Tibial nerve (tissue), 4 donors: ENCODE data around the gene RNF126. TPM values are rescaled to one million over a fixed set of nuclear protein-coding genes. Genes with fewer than 3 reads are reported as not detected.
A peak's percentile ranks its signal among the peaks of the same experiment; 100 is the strongest.

Experiments used
- DNase-seq, 2 donors: peaks; one replicate each; pipeline ENCODE4 v3.0.0-alpha.2; 2019; ENCODE audit warnings: low spot score in 2 of 2
- H3K27ac ChIP-seq, 4 donors: fragments of 200-600 bp; sonication (generic) in 3 of 4; one replicate each; pipeline ENCODE4 v1.5.1; 2017 to 2019; ENCODE audit warnings: mild to moderate bottlenecking in 1 of 4
- H3K27me3 ChIP-seq, 2 donors: fragments of 200-600 bp; sonication (generic) in 1 of 2; one replicate each; pipeline versions ENCODE4 v1.5.1 to v1.6.0; 2017 to 2019
- H3K36me3 ChIP-seq, 3 donors: fragments of 200-600 bp; sonication (generic); one replicate each; pipeline ENCODE4 v1.5.1; 2018 to 2019
- H3K4me1 ChIP-seq, 4 donors: fragments of 200-600 bp; sonication (generic) in 3 of 4; one replicate each; pipeline ENCODE4 v1.5.1; 2017 to 2019
- H3K4me3 ChIP-seq, 4 donors: fragments of 200-600 bp; sonication (generic) in 3 of 4; one replicate each; pipeline ENCODE4 v1.5.1; 2017 to 2019; ENCODE audit warnings: mild to moderate bottlenecking in 1 of 4, moderate library complexity in 1 of 4
- H3K9me3 ChIP-seq, 4 donors: fragments of 200-600 bp; sonication (generic) in 3 of 4; one replicate each; pipeline ENCODE4 v1.5.1; 2017 to 2019
- EP300 ChIP-seq, 2 donors: sonication (generic); formaldehyde crosslinking; IDR thresholded peaks; one replicate each; pipeline ENCODE4 v1.6.1; 2017; ENCODE audit warnings: antibody characterized with exemption in 2 of 2, mild to moderate bottlenecking in 1 of 2
- POLR2A ChIP-seq, 2 donors: fragments of 450-650 bp; IDR thresholded peaks; one replicate each; pipeline ENCODE4 v1.6.1; 2017; ENCODE audit warnings: antibody characterized with exemption in 2 of 2, mild to moderate bottlenecking in 2 of 2, moderate library complexity in 2 of 2
- WGBS, 2 donors: methylation state at CpG; one replicate each; pipeline ENCODE4 v1.1.5; 2018; 5-methylcytosine and 5-hydroxymethylcytosine counted together
- total RNA-seq, 4 donors: library from RNA; depleted of rRNA; stranded (reverse); fragments of >200 nt; gene quantifications; one replicate each; pipeline ENCODE4 v1.1.0, GENCODE V29; 2016
- TF ChIP-seq, protein P1 (sequence below), 5 experiments: fragments of 200-600 bp in 3 of 5; fragments of 450-650 bp in 2 of 5; sonication (generic) in 3 of 5; IDR thresholded peaks; one replicate each; pipeline ENCODE4 v1.5.1; 2016 to 2019; ENCODE audit warnings: antibody characterized with exemption in 5 of 5, mild to moderate bottlenecking in 3 of 5, moderate library complexity in 2 of 5

Gene RNF126
- total RNA-seq, 4 donors from 2014 or later: 38.0 to 90.9 (median 55.3) TPM

GRCh38 chr19:645912-646778 lies 16.9 kb downstream of the RNF126 start:
- H3K27me3 ChIP-seq: no peaks in the 10 kb centered on the region
- no peak for DNase-seq
- TF ChIP-seq EP300 (IDR thresholded peaks at IDR 0.05): no peak
- TF ChIP-seq, protein P1, sequence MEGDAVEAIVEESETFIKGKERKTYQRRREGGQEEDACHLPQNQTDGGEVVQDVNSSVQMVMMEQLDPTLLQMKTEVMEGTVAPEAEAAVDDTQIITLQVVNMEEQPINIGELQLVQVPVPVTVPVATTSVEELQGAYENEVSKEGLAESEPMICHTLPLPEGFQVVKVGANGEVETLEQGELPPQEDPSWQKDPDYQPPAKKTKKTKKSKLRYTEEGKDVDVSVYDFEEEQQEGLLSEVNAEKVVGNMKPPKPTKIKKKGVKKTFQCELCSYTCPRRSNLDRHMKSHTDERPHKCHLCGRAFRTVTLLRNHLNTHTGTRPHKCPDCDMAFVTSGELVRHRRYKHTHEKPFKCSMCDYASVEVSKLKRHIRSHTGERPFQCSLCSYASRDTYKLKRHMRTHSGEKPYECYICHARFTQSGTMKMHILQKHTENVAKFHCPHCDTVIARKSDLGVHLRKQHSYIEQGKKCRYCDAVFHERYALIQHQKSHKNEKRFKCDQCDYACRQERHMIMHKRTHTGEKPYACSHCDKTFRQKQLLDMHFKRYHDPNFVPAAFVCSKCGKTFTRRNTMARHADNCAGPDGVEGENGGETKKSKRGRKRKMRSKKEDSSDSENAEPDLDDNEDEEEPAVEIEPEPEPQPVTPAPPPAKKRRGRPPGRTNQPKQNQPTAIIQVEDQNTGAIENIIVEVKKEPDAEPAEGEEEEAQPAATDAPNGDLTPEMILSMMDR (IDR thresholded peaks at IDR 0.05): no peak
- no peak for TF ChIP-seq POLR2A (IDR thresholded peaks at IDR 0.05)
- H3K27ac ChIP-seq: no peak overlapping the region
- peaks cover 0 to 80% (median 33%) of the 10 kb centered on the region in 3 donors for H3K36me3 ChIP-seq
- no peaks in the 10 kb centered on the region for H3K4me1 ChIP-seq
- no peak overlapping the region for H3K4me3 ChIP-seq
- H3K9me3 ChIP-seq: no peaks in the 10 kb centered on the region
- WGBS, 2 donors: 89 to 92% methylated on average over 51 to 62 of the region's 62 CpGs

- Histone ChIP-seq H3K27ac (peak overlapping the region in 1 of 4 donors; percentile 6), H3K27me3 (no peaks in the 10 kb centered on the region), H3K36me3 (peaks cover 0 to 67% (median 28%) of the 10 kb centered on the region in 3 donors), H3K4me1 (peaks cover 0 to 6% (median 2%) of the 10 kb centered on the region in 4 donors), H3K4me3 (no peak overlapping the region), H3K9me3 (no peaks in the 10 kb centered on the region)
- no peak for DNase-seq
- 86% methylated on average over 12 of the region's 14 CpGs; no CpG with 5 or more reads in 1 of the 2 donors for WGBS, 2 donors
- TF ChIP-seq, protein P1 (IDR thresholded peaks at IDR 0.05): no peak
- TF ChIP-seq EP300 (IDR thresholded peaks at IDR 0.05) (no peak), POLR2A (IDR thresholded peaks at IDR 0.05) (no peak)
Measured at GRCh38 chr19:644789-645188, 18.2 kb downstream of the RNF126 start.

DNA sequence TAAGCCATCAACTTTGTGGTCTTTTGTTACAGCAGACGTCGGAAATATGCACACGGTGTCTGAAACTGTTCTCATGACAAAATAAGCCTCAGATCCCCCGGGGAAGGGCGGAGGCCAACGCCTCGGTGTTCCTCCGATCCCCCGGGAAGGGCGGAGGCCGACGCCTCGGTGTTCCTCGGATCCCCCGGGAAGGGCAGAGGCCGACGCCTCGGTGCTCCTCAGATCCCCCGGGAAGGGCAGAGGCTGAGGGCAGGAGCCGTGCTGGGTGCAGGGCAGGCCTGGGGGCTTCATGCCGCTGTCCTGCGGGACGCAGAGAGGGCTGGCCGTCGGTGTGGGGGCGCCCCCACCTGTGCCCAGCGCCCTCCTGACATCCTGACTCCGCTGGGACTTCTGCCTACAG lies 18.7 kb downstream of the RNF126 start:
- H3K9me3 ChIP-seq: no peaks in the 10 kb centered on the region
- H3K27ac ChIP-seq: peak overlapping the region in 1 of 4 donors; percentile 6
- no peak overlapping the region for H3K4me3 ChIP-seq
- peaks cover 0 to 6% (median 2%) of the 10 kb centered on the region in 4 donors for H3K4me1 ChIP-seq
- TF ChIP-seq, protein P1 (IDR thresholded peaks at IDR 0.05): no peak
- TF ChIP-seq EP300 (IDR thresholded peaks at IDR 0.05) (no peak), POLR2A (IDR thresholded peaks at IDR 0.05) (no peak)
- H3K27me3 ChIP-seq: no peaks in the 10 kb centered on the region
- WGBS, 2 donors: 60 to 75% methylated on average over 9 to 23 of the region's 28 CpGs
- no peak for DNase-seq
- peaks cover 0 to 62% (median 26%) of the 10 kb centered on the region in 3 donors for H3K36me3 ChIP-seq

DNA sequence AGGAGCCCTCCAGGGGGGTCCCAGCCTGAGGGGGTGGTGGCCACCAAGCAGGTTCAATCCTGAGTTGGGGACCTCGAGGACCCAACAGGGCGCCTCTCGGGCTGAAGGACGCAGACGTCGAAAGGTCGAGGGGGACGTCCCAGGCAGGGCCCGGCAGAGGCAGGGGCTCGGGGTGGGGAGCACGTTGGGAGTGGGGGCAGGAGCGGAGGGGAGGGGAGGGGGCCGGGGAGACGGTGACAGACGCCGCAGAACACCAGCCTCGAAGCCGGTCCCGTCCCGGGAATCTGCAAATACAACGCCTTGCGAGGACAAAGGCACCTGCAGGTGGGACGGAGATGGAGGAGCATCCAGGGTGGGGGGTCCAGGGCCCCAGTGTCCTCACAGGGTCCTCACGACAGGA lies 19.3 kb downstream of the RNF126 start:
- H3K4me3 ChIP-seq: no peak overlapping the region
- H3K27ac ChIP-seq: no peak overlapping the region
- 86 to 87% methylated on average over 24 of the region's 24 CpGs for WGBS, 2 donors
- no peak for DNase-seq
- no peaks in the 10 kb centered on the region for H3K9me3 ChIP-seq
- H3K27me3 ChIP-seq: no peaks in the 10 kb centered on the region
- peaks cover 0 to 12% (median 8%) of the 10 kb centered on the region in 4 donors for H3K4me1 ChIP-seq
- TF ChIP-seq POLR2A (IDR thresholded peaks at IDR 0.05) (no peak), EP300 (IDR thresholded peaks at IDR 0.05) (no peak)
- TF ChIP-seq, protein P1 (IDR thresholded peaks at IDR 0.05): no peak
- H3K36me3 ChIP-seq: peaks cover 0 to 56% (median 22%) of the 10 kb centered on the region in 3 donors
